SK-N-SH (cell line): ENCODE data around the gene PDE6A. TPM values are rescaled to one million over a fixed set of nuclear protein-coding genes. Genes with fewer than 3 reads are reported as not detected.

ENCODE experiments used
- CTCF ChIA-PET: fragments of 300-600, 350-600 bp; formaldehyde crosslinking; extraction: SDS; loops from one replicate; lab custom pipeline; 2021; lab: Yijun Ruan, JAX
- POLR2A ChIA-PET: fragments of 350-600 bp; sonication (Branson Sonifier 250); formaldehyde crosslinking; extraction: SDS; loops from one replicate; lab custom pipeline; 2020; ENCODE audit warnings: antibody characterized with exemption, inconsistent platforms; lab: Yijun Ruan, JAX
- DNase-seq: peaks from one replicate; pipeline ENCODE4 v3.0.0; 2012
- H2AFZ ChIP-seq: fragments of 200-600 bp; sonication (generic); 2 replicates; pipeline ENCODE4 v1.8.1; 2016; ENCODE audit warnings: antibody characterized with exemption, mild to moderate bottlenecking, low read depth
- H3F3A ChIP-seq: fragments of 200-600 bp; sonication (generic); replicated peaks from 2 replicates; pipeline ENCODE3; 2016; ENCODE audit warnings: antibody characterized with exemption, mild to moderate bottlenecking; ENCODE audit not compliant: insufficient read depth
- H3K27ac ChIP-seq, 2 experiments: fragments of 200-500 bp in 1 of 2; fragments of 200-600 bp in 1 of 2; sonication (Bioruptor generic) in 1 of 2; sonication (generic), shearing (Covaris generic) in 1 of 2; 2 replicates each; pipeline versions ENCODE4 v1.5.1 to v1.6.1; 2014 to 2016; ENCODE audit warnings: low read depth in 2 of 2, inconsistent platforms in 1 of 2, low read length in 1 of 2, mild to moderate bottlenecking in 1 of 2, mixed read lengths in 1 of 2
- H3K27me3 ChIP-seq: fragments of 200-600 bp; sonication (generic), shearing (Covaris generic); 2 replicates; pipeline ENCODE4 v1.6.1; 2016; ENCODE audit warnings: mixed run types; ENCODE audit not compliant: insufficient read depth
- H3K36me3 ChIP-seq, 2 experiments: fragments of 200-500 bp in 1 of 2; fragments of 200-600 bp in 1 of 2; sonication (Bioruptor generic) in 1 of 2; sonication (generic) in 1 of 2; replicated peaks in 1 of 2; 2 replicates each; pipeline versions ENCODE3 to v1.5.1; 2014 to 2016; ENCODE audit warnings: low read length in 1 of 2, mild to moderate bottlenecking in 1 of 2; ENCODE audit not compliant: insufficient read depth in 2 of 2, control insufficient read depth in 1 of 2
- H3K4me1 ChIP-seq, 2 experiments: fragments of 200-500 bp in 1 of 2; fragments of 200-600 bp in 1 of 2; sonication (Bioruptor generic) in 1 of 2; sonication (generic), shearing (Covaris generic) in 1 of 2; 2 replicates each; pipeline versions ENCODE4 v1.5.1 to v1.6.1; 2014 to 2016; ENCODE audit warnings: low read depth in 1 of 2, low read length in 1 of 2, mixed run types in 1 of 2; ENCODE audit not compliant: insufficient read depth in 2 of 2, control insufficient read depth in 1 of 2
- H3K4me2 ChIP-seq: fragments of 200-600 bp; sonication (generic), shearing (Covaris generic); 2 replicates; pipeline ENCODE4 v1.6.1; 2017; ENCODE audit warnings: mixed run types
- H3K4me3 ChIP-seq, 2 experiments: fragments of 200-500 bp in 1 of 2; fragments of 200-600 bp in 1 of 2; sonication (Bioruptor generic) in 1 of 2; sonication (generic), shearing (Covaris generic) in 1 of 2; 2 replicates each; pipeline versions ENCODE4 v1.5.1 to v1.8.1; 2014 to 2016; ENCODE audit warnings: low read depth in 2 of 2, inconsistent platforms in 1 of 2, low read length in 1 of 2, mild to moderate bottlenecking in 1 of 2, mixed read lengths in 1 of 2, moderate library complexity in 1 of 2
- H3K79me2 ChIP-seq: fragments of 200-600 bp; sonication (generic); 2 replicates; pipeline ENCODE4 v1.8.1; 2017; ENCODE audit warnings: mild to moderate bottlenecking; ENCODE audit not compliant: insufficient read depth
- H3K9ac ChIP-seq: fragments of 200-600 bp; sonication (generic); 2 replicates; pipeline ENCODE4 v1.6.1; 2017; ENCODE audit warnings: mixed run types
- H3K9me2 ChIP-seq: fragments of 200-600 bp; sonication (generic); 2 replicates; pipeline ENCODE4 v1.6.1; 2017; ENCODE audit warnings: mixed run types
- H3K9me3 ChIP-seq: fragments of 200-600 bp; sonication (generic); 2 replicates; pipeline ENCODE4 v1.6.1; 2017; ENCODE audit warnings: mixed run types, mild to moderate bottlenecking, moderate library complexity
- H4K20me1 ChIP-seq: fragments of 200-600 bp; sonication (generic); 2 replicates; pipeline ENCODE4 v1.6.1; 2017; ENCODE audit warnings: mild to moderate bottlenecking, mixed run types; ENCODE audit not compliant: insufficient read depth
- CTCF ChIP-seq: fragments of 200-600 bp; sonication (generic); IDR thresholded peaks from 2 replicates; pipeline ENCODE4 v1.6.1; 2017; ENCODE audit warnings: antibody characterized with exemption, mild to moderate bottlenecking, moderate library complexity
- ELF1 ChIP-seq: IDR thresholded peaks from 2 replicates; pipeline ENCODE4 v1.4.0; 2012
- JUND ChIP-seq: IDR thresholded peaks from 2 replicates; pipeline ENCODE4 v1.4.0; 2012
- MXI1 ChIP-seq: IDR thresholded peaks from 2 replicates; pipeline ENCODE4 v1.6.1; 2012; ENCODE audit warnings: mild to moderate bottlenecking, low read depth, low read length, improper control_type of control experiment
- REST ChIP-seq: IDR thresholded peaks from 2 replicates; pipeline ENCODE4 v1.6.1; 2012; ENCODE audit warnings: mild to moderate bottlenecking, low read depth, low read length, moderate library complexity
- TAF1 ChIP-seq: IDR thresholded peaks from 2 replicates; pipeline ENCODE4 v1.6.1; 2012; ENCODE audit warnings: low read depth, mild to moderate bottlenecking, low read length, moderate library complexity, borderline replicate concordance
- TEAD4 ChIP-seq: IDR thresholded peaks from 2 replicates; pipeline ENCODE4 v1.4.0; 2012; ENCODE audit warnings: mild to moderate bottlenecking, borderline replicate concordance; ENCODE audit not compliant: insufficient read depth
- WGBS: methylation state at CpG from one replicate; pipeline ENCODE4 v1.1.6; 2017; ENCODE audit warnings: low lambda C conversion rate; 5-methylcytosine and 5-hydroxymethylcytosine counted together
- polyA plus RNA-seq, 3 experiments: library from polyadenylated mRNA; depleted of rRNA; stranded (reverse); fragments of >200 nt; gene quantifications; 2 replicates each; pipeline ENCODE4 v1.2.3, GENCODE V29; 2012

Gene PDE6A
- polyA plus RNA-seq, 1 of the 3 experiments (the other 2 are of a cell fraction), result 0.05 TPM

GRCh38 chr5:149870697-149871096 is 73.9 kb downstream of the PDE6A start:
- CTCF ChIA-PET, result interaction anchor here (1.1 to 4.9 kb wide), 4 partner anchors 18 to 120 kb away, joined by 3 to 29 read pairs (median 10); partner anchors contain the start of gene SLC26A2
- no peak for TF ChIP-seq TAF1
- no peak for TF ChIP-seq JUND
- TF ChIP-seq MXI1, result no peak
- Histone ChIP-seq H3K4me2 (no peak overlapping the region), H3K27me3 (no peaks in the 10 kb centered on the region; the same call in 1 of the 2 replicates), H3K4me3 (no peak overlapping the region), H3K36me3 (no peaks in the 10 kb centered on the region), H3K27ac (no peak overlapping the region), H3K9me3 (no peaks in the 10 kb centered on the region), H2AFZ (no peak overlapping the region), H3K9ac (no peak overlapping the region), H3F3A (no peaks in the 10 kb centered on the region), H3K79me2 (no peaks in the 10 kb centered on the region), H3K9me2 (no peaks in the 10 kb centered on the region), H4K20me1 (no peaks in the 10 kb centered on the region), H3K4me1 (no peaks in the 10 kb centered on the region)
- no peak for DNase-seq
- POLR2A ChIA-PET, result no interaction called here

- no peaks in the 10 kb centered on the region for H3K79me2 ChIP-seq
- no peak overlapping the region for H3K4me2 ChIP-seq
- TF ChIP-seq TEAD4, result no peak
- TF ChIP-seq TAF1, result no peak
- TF ChIP-seq REST, result no peak
- no peak for TF ChIP-seq CTCF
- TF ChIP-seq ELF1, result no peak
- H2AFZ ChIP-seq, result no peak overlapping the region
- no peaks in the 10 kb centered on the region for H4K20me1 ChIP-seq
- POLR2A ChIA-PET, result no interaction called here
- no peaks in the 10 kb centered on the region for H3K4me1 ChIP-seq
- CTCF ChIA-PET, result interaction anchor here (1.1 to 4.9 kb wide), 4 partner anchors 18 to 90 kb away, joined by 3 to 29 read pairs (median 6); partner anchors contain the start of gene SLC26A2
- 25% methylated on average over 1 of the region's 1 CpG for WGBS
- no peak overlapping the region for H3K4me3 ChIP-seq
- no peaks in the 10 kb centered on the region for H3K9me3 ChIP-seq
- H3K36me3 ChIP-seq, result no peaks in the 10 kb centered on the region
- H3F3A ChIP-seq, result no peaks in the 10 kb centered on the region
- no peaks in the 10 kb centered on the region; the same call in 1 of the 2 replicates for H3K27me3 ChIP-seq
- H3K9ac ChIP-seq, result no peak overlapping the region
- no peak overlapping the region for H3K27ac ChIP-seq
- no peaks in the 10 kb centered on the region for H3K9me2 ChIP-seq
- DNase-seq, result no peak
Observed at GRCh38 chr5:149870232-149870631, 74.4 kb downstream of the PDE6A start.
